WTC11 (cell line): ENCODE results near the gene ARHGAP30. TPM values are rescaled to one million over a fixed set of nuclear protein-coding genes. Genes with fewer than 3 reads are reported as not detected.

Experiments used
- ARID4B ChIP-seq: sonication (generic); formaldehyde crosslinking; IDR thresholded peaks from 2 replicates; pipeline ENCODE4 v1.8.0; 2023; ENCODE audit warnings: missing genetic modification reagents, mild to moderate bottlenecking, borderline replicate concordance
- ATF1 ChIP-seq: sonication (generic); formaldehyde crosslinking; IDR thresholded peaks from 2 replicates; pipeline ENCODE4 v1.8.1; 2023; ENCODE audit warnings: mild to moderate bottlenecking, moderate library complexity, missing genetic modification reagents
- CREM ChIP-seq: sonication (generic); formaldehyde crosslinking; IDR thresholded peaks from 2 replicates; pipeline ENCODE4 v1.8.1; 2022; ENCODE audit warnings: mild to moderate bottlenecking, missing genetic modification reagents, moderate library complexity
- CTCF ChIP-seq: fragments of 200-600 bp; IDR thresholded peaks from 2 replicates; pipeline ENCODE4 v1.8.0; 2022; ENCODE audit warnings: antibody characterized with exemption
- E2F1 ChIP-seq: sonication (generic); formaldehyde crosslinking; IDR thresholded peaks from 2 replicates; pipeline ENCODE4 v1.8.0; 2022; ENCODE audit warnings: mild to moderate bottlenecking, missing genetic modification reagents
- E2F5 ChIP-seq: sonication (generic); formaldehyde crosslinking; IDR thresholded peaks from 2 replicates; pipeline ENCODE4 v1.8.1; 2022; ENCODE audit warnings: mild to moderate bottlenecking, moderate library complexity, missing genetic modification reagents
- FOXK1 ChIP-seq: sonication (generic); formaldehyde crosslinking; IDR thresholded peaks from 2 replicates; pipeline ENCODE4 v1.8.0; 2022; ENCODE audit warnings: mild to moderate bottlenecking, moderate library complexity, missing genetic modification reagents
- FOXP4 ChIP-seq: sonication (generic); formaldehyde crosslinking; IDR thresholded peaks from 2 replicates; pipeline ENCODE4 v1.8.0; 2022; ENCODE audit warnings: mild to moderate bottlenecking, missing genetic modification reagents
- JUN ChIP-seq: sonication (generic); formaldehyde crosslinking; IDR thresholded peaks from 2 replicates; pipeline ENCODE4 v1.8.0; 2023; ENCODE audit warnings: mild to moderate bottlenecking, missing genetic modification reagents
- MAX ChIP-seq: sonication (generic); formaldehyde crosslinking; IDR thresholded peaks from 2 replicates; pipeline ENCODE4 v1.8.0; 2022; ENCODE audit warnings: mild to moderate bottlenecking, missing genetic modification reagents
- NFYB ChIP-seq: sonication (generic); formaldehyde crosslinking; conservative IDR thresholded peaks from 2 replicates; pipeline ENCODE4 v1.8.0; 2022; ENCODE audit warnings: low read depth, missing genetic modification reagents
- SP1 ChIP-seq: sonication (generic); formaldehyde crosslinking; conservative IDR thresholded peaks from 2 replicates; pipeline ENCODE4 v1.8.1; 2022; ENCODE audit warnings: missing genetic modification reagents
- TEAD1 ChIP-seq: sonication (generic); formaldehyde crosslinking; IDR thresholded peaks from 2 replicates; pipeline ENCODE4 v1.8.0; 2022; ENCODE audit warnings: mild to moderate bottlenecking, missing genetic modification reagents
- USF1 ChIP-seq: sonication (generic); formaldehyde crosslinking; IDR thresholded peaks from 2 replicates; pipeline ENCODE4 v1.8.0; 2022; ENCODE audit warnings: mild to moderate bottlenecking, missing genetic modification reagents
- ZBTB43 ChIP-seq: sonication (generic); formaldehyde crosslinking; IDR thresholded peaks from 2 replicates; pipeline ENCODE4 v1.8.1; 2023; ENCODE audit warnings: mild to moderate bottlenecking, missing genetic modification reagents
- ZNF121 ChIP-seq: sonication (generic); formaldehyde crosslinking; IDR thresholded peaks from 2 replicates; pipeline ENCODE4 v1.8.0; 2023; ENCODE audit warnings: missing genetic modification reagents
- ZNF317 ChIP-seq: sonication (generic); formaldehyde crosslinking; IDR thresholded peaks from 2 replicates; pipeline ENCODE4 v1.8.1; 2023; ENCODE audit warnings: low read depth, mild to moderate bottlenecking, moderate library complexity, missing genetic modification reagents, borderline replicate concordance
- ZNF396 ChIP-seq: fragments of 250-450 bp; sonication (Bioruptor Pico); IDR thresholded peaks from 2 replicates; pipeline ENCODE4 v1.8.0; 2021; ENCODE audit warnings: mild to moderate bottlenecking, moderate library complexity, borderline replicate concordance
- ZNF532 ChIP-seq: fragments of 250-450 bp; sonication (Bioruptor Pico); IDR thresholded peaks from 2 replicates; pipeline ENCODE4 v1.9.0; 2021; ENCODE audit warnings: mild to moderate bottlenecking, borderline replicate concordance
- total RNA-seq: library from RNA; stranded (reverse); gene quantifications from 3 replicates; pipeline ENCODE4 v1.2.3, GENCODE V29; 2021

Gene ARHGAP30
- total RNA-seq, 1 experiment from 2014 or later = 0.52 TPM

- no peak for TF ChIP-seq ZNF532
- peak; percentile 88; the same call in 1 of the 2 replicates for TF ChIP-seq E2F5
- 0 out of 2 replicates have a peak, but pooled peaks have one; percentile 29 for TF ChIP-seq ARID4B
- peak; percentile 91 for TF ChIP-seq ZNF121
- TF ChIP-seq SP1 (CRISPR knock-in tag) = peak; percentile 70; the same call in 1 of the 2 replicates
- TF ChIP-seq ZNF396 (CRISPR knock-in tag) = no peak
- TF ChIP-seq E2F1 = no peak
- no peak for TF ChIP-seq CTCF
- no peak for TF ChIP-seq ZNF317 (CRISPR knock-in tag)
- peak; percentile 92 for TF ChIP-seq MAX
- TF ChIP-seq ZBTB43 (CRISPR knock-in tag) = peak; percentile 10; the same call in 1 of the 2 replicates
- peak; percentile 62; the same call in 1 of the 2 replicates for TF ChIP-seq USF1
- TF ChIP-seq NFYB (CRISPR knock-in tag) = peak; percentile 92
- peak; percentile 93 for TF ChIP-seq TEAD1 (CRISPR knock-in tag)
- 0 out of 2 replicates have a peak, but pooled peaks have one; percentile 41 for TF ChIP-seq JUN
- TF ChIP-seq FOXP4 (CRISPR knock-in tag) = peak; percentile 78
- TF ChIP-seq CREM = peak; percentile 80; the same call in 1 of the 2 replicates
- peak; percentile 79; the same call in 1 of the 2 replicates for TF ChIP-seq FOXK1 (CRISPR knock-in tag)
- no peak for TF ChIP-seq ATF1 (CRISPR knock-in tag)
These were observed 48.3 kb downstream of the ARHGAP30 start (continued) for GRCh38 chr1:161021165-161021969.
